GM12878 (cell line): ENCODE results near the gene ACSF3. TPM values are rescaled to one million over a fixed set of nuclear protein-coding genes. Genes with fewer than 3 reads are reported as not detected.

Source experiments
- ATAC-seq: fragments of 200-7000 bp; cut with Tn5 transposase; 3 replicates; pipeline ENCODE4 v1.9.1; 2020; ENCODE audit warnings: mild to moderate bottlenecking, moderate library complexity
- BruUV-seq: library from RNA; stranded (reverse); fragments of 400-500 nt; replicated peaks from 2 replicates; lab custom pipeline; 2021; lab: Mats Ljungman, UMichigan
- CTCF ChIA-PET: fragments of 300-600 bp; sonication (Branson Sonifier 250); formaldehyde crosslinking; extraction: SDS; loops from one replicate; lab custom pipeline; 2021; ENCODE audit warnings: inconsistent platforms; lab: Yijun Ruan, JAX
- POLR2A ChIA-PET: fragments of 350-600 bp; formaldehyde crosslinking; extraction: SDS; loops from one replicate; lab custom pipeline; 2021; ENCODE audit warnings: inconsistent platforms; lab: Charles Lee
- RAD21 ChIA-PET: fragments of 300-600 bp; sonication (Branson Sonifier 250); formaldehyde crosslinking; loops from one replicate; lab custom pipeline; 2023; ENCODE audit warnings: antibody characterized with exemption; ENCODE audit not compliant: unreplicated experiment; lab: Charles Lee
- SMC1A ChIA-PET: fragments of 300-600 bp; sonication (Branson Sonifier 250); formaldehyde crosslinking; loops from one replicate; lab custom pipeline; 2023; ENCODE audit not compliant: unreplicated experiment, uncharacterized antibody; lab: Charles Lee
- DNase-seq: peaks from one replicate; pipeline ENCODE4 v3.0.0-alpha.2; 2011; ENCODE audit warnings: low read depth, low spot score
- FAIRE-seq: peaks from 3 replicates; lab custom pipeline; 2011; peaks lifted over from hg19 to GRCh38; lab: Jason Lieb, UNC
- H2AFZ ChIP-seq: 2 replicates; pipeline ENCODE4 v1.6.0; 2011; ENCODE audit warnings: low read depth, low read length, control low read depth; ENCODE audit not compliant: control insufficient read depth
- H3K27ac ChIP-seq: 2 replicates; pipeline ENCODE4 v1.5.1; 2011; ENCODE audit warnings: control low read depth; ENCODE audit not compliant: control insufficient read depth, insufficient read depth
- H3K27me3 ChIP-seq, 2 experiments: replicated peaks in 1 of 2; 2 replicates each; pipeline versions ENCODE4 v1.6.0 to v1.6.1; 2011; ENCODE audit warnings: low read length in 1 of 2; ENCODE audit not compliant: control insufficient read depth in 2 of 2, insufficient read depth in 2 of 2
- H3K36me3 ChIP-seq, 2 experiments: 2 replicates each; pipeline ENCODE4 v1.5.1; 2011; ENCODE audit warnings: low read length in 1 of 2; ENCODE audit not compliant: control insufficient read depth in 2 of 2, insufficient read depth in 2 of 2
- H3K4me1 ChIP-seq: 2 replicates; pipeline ENCODE4 v1.6.1; 2011; ENCODE audit warnings: mild to moderate bottlenecking, low read length, moderate library complexity, mixed read lengths; ENCODE audit not compliant: control insufficient read depth, insufficient read depth
- H3K4me2 ChIP-seq: 2 replicates; pipeline ENCODE4 v1.6.0; 2011; ENCODE audit warnings: control low read depth; ENCODE audit not compliant: control insufficient read depth, insufficient read depth
- H3K4me3 ChIP-seq: fragments of 200-600 bp; sonication (generic); 2 replicates; pipeline ENCODE4 v1.5.1; 2016
- H3K79me2 ChIP-seq: 2 replicates; pipeline ENCODE4 v1.6.0; 2011; ENCODE audit warnings: low read length; ENCODE audit not compliant: control insufficient read depth, insufficient read depth
- H3K9ac ChIP-seq: 2 replicates; pipeline ENCODE4 v1.8.0; 2011; ENCODE audit warnings: low read length, control low read depth, mixed read lengths; ENCODE audit not compliant: control insufficient read depth, insufficient read depth
- H3K9me3 ChIP-seq: replicated peaks from 3 replicates; pipeline ENCODE4 v1.5.1; 2011; ENCODE audit warnings: mild to moderate bottlenecking, low read length; ENCODE audit not compliant: control insufficient read depth, insufficient read depth
- H4K20me1 ChIP-seq: 2 replicates; pipeline ENCODE4 v1.6.0; 2011; ENCODE audit not compliant: control insufficient read depth, insufficient read depth
- ATF7 ChIP-seq: fragments of 450-650 bp; IDR thresholded peaks from 2 replicates; pipeline ENCODE4 v1.6.1; 2016; ENCODE audit warnings: low read depth, mild to moderate bottlenecking
- CTCF ChIP-seq, 3 experiments: IDR thresholded peaks in 2 of 3; conservative IDR thresholded peaks in 1 of 3; 2 replicates each; pipeline ENCODE4 v1.5.1; 2011; ENCODE audit warnings: low read depth in 3 of 3, low read length in 3 of 3, mild to moderate bottlenecking in 3 of 3, control low read depth in 2 of 3, moderate library complexity in 2 of 3, inconsistent platforms in 1 of 3, mixed read lengths in 1 of 3; ENCODE audit not compliant: control insufficient read depth in 2 of 3, insufficient read depth in 1 of 3; ENCODE audit errors: extremely low read depth in 1 of 3
- EED ChIP-seq: sonication (generic); IDR thresholded peaks from 2 replicates; pipeline ENCODE4 v1.6.1; 2016; ENCODE audit warnings: antibody characterized with exemption, low read depth
- ESRRA ChIP-seq: IDR thresholded peaks from 2 replicates; pipeline ENCODE4 v1.6.1; 2012; ENCODE audit warnings: mild to moderate bottlenecking, low read length, improper control_type of control experiment
- JUNB ChIP-seq: IDR thresholded peaks from 2 replicates; pipeline ENCODE4 v1.6.1; 2016; ENCODE audit warnings: antibody characterized with exemption, mild to moderate bottlenecking
- NRF1 ChIP-seq: conservative IDR thresholded peaks from 2 replicates; pipeline ENCODE4 v1.6.1; 2011; ENCODE audit warnings: mild to moderate bottlenecking, low read depth, low read length, improper control_type of control experiment
- RFX5 ChIP-seq: IDR thresholded peaks from 2 replicates; pipeline ENCODE4 v1.6.1; 2011; ENCODE audit warnings: low read depth, low read length, improper control_type of control experiment
- SMC3 ChIP-seq: IDR thresholded peaks from 2 replicates; pipeline ENCODE4 v1.6.1; 2011; ENCODE audit warnings: low read length, improper control_type of control experiment, borderline replicate concordance
- SP1 ChIP-seq: IDR thresholded peaks from one replicate; pipeline ENCODE4 v1.6.1; 2011; ENCODE audit warnings: low read depth, low read length
- STAT1 ChIP-seq: fragments of 450-650 bp; conservative IDR thresholded peaks from 2 replicates; pipeline ENCODE4 v1.6.1; 2014; ENCODE audit warnings: antibody characterized with exemption, mild to moderate bottlenecking
- WGBS: methylation state at CpG from one replicate; pipeline ENCODE4 v1.1.6; 2016; ENCODE audit warnings: low lambda C conversion rate; ENCODE audit not compliant: insufficient replicate concordance, insufficient coverage; ENCODE audit errors: missing lambda C conversion rate; 5-methylcytosine and 5-hydroxymethylcytosine counted together
- in situ Hi-C: fragments of 300-500 bp; cut with MboI; formaldehyde crosslinking; loops from 9 replicates; pipeline ENCODE4 v1.14.3; 2018; ENCODE audit warnings: mixed read lengths
- intact Hi-C: fragments of 100-400 bp; cut with micrococcal nuclease; formaldehyde crosslinking; loops from one replicate; pipeline ENCODE4 v1.14.2; 2022; ENCODE audit not compliant: unreplicated experiment
- polyA plus RNA-seq, 11 experiments: library from polyadenylated mRNA; depleted of rRNA in 4 of 11; unstranded in 6 of 11; stranded (reverse) in 5 of 11; fragments of >200 nt; fragmentation: Nextera tagmentation in 4 of 11; fragmentation: Illumina TruSeq in 1 of 11; extraction: Ambion mirVana in 4 of 11; extraction: Trizol in 1 of 11; gene quantifications; 1 replicate in 1 of 11; 2 replicates in 10 of 11; pipeline versions ENCODE4 v1.2.1 to v1.2.3, GENCODE V29; 2011 to 2016; ENCODE audit warnings: inconsistent platforms in 2 of 11, missing spikeins in 2 of 11, low read depth in 1 of 11
- total RNA-seq, 4 experiments: library from RNA; depleted of rRNA in 3 of 4; stranded (reverse); fragments of >200 nt in 3 of 4; fragmentation: Illumina TruSeq in 1 of 4; extraction: Trizol in 1 of 4; gene quantifications; 2 replicates each; pipeline versions ENCODE4 v1.2.1 to v1.2.3, GENCODE V29; 2013 to 2021
- TF ChIP-seq, protein P1 (sequence below): fragments of 450-650 bp; conservative IDR thresholded peaks from 2 replicates; pipeline ENCODE4 v1.6.1; 2017; ENCODE audit warnings: mild to moderate bottlenecking, moderate library complexity
- TF ChIP-seq, protein P2 (sequence below): fragments of 450-650 bp; IDR thresholded peaks from 2 replicates; pipeline ENCODE4 v1.6.1; 2017; ENCODE audit warnings: mild to moderate bottlenecking, moderate library complexity
- TF ChIP-seq, protein P3 (sequence below): fragments of 450-650 bp; IDR thresholded peaks from 2 replicates; pipeline ENCODE4 v1.6.1; 2018; ENCODE audit warnings: borderline replicate concordance, mild to moderate bottlenecking; ENCODE audit not compliant: partially characterized antibody

The ACSF3 gene
- total and polyA plus RNA-seq, 10 of the 15 experiments (the other 5 are each of a cell fraction or from before 2014, with no cell fraction given) = 1.0 to 44.4 (median 25.8) TPM

GRCh38 chr16:89052890-89053724 is 40.5 kb upstream of the ACSF3 start:
- Histone ChIP-seq H3K27me3 (no peaks in the 10 kb centered on the region), H3K9ac (no peak overlapping the region), H3K4me1 (no peaks in the 10 kb centered on the region), H2AFZ (no peak overlapping the region), H3K79me2 (no peaks in the 10 kb centered on the region), H3K27ac (no peak overlapping the region), H4K20me1 (no peaks in the 10 kb centered on the region), H3K4me3 (no peak overlapping the region), H3K4me2 (no peak overlapping the region), H3K36me3 (no peaks in the 10 kb centered on the region), H3K9me3 (no peaks in the 10 kb centered on the region)
- POLR2A ChIA-PET = no interaction called here
- intact Hi-C loops (no loop called here), in situ Hi-C loops (no loop called here)
- RAD21 ChIA-PET = no interaction called here
- SMC1A ChIA-PET = no interaction called here
- no peak for FAIRE-seq
- no peak for DNase-seq
- ATAC-seq = no peak
- no TSS peak for BruUV-seq
- CTCF ChIA-PET = no interaction called here
- WGBS = 38% methylated on average over 48 of the region's 48 CpGs
- TF ChIP-seq STAT1 (no peak), JUNB (no peak), EED (no peak), ATF7 (no peak), SP1 (no peak), SMC3 (no peak), NRF1 (no peak), CTCF (IDR thresholded peaks at IDR 0.05 in 2 of 3, conservative IDR thresholded peaks at IDR 0.05 in 1 of 3; ENCODE audit: control insufficient read depth in 2 of 3, extremely low read depth in 1 of 3, insufficient read depth in 1 of 3, low read depth in 3 of 3, low read length in 3 of 3) (no peak), RFX5 (no peak), ESRRA (no peak)
- TF ChIP-seq, protein P1, sequence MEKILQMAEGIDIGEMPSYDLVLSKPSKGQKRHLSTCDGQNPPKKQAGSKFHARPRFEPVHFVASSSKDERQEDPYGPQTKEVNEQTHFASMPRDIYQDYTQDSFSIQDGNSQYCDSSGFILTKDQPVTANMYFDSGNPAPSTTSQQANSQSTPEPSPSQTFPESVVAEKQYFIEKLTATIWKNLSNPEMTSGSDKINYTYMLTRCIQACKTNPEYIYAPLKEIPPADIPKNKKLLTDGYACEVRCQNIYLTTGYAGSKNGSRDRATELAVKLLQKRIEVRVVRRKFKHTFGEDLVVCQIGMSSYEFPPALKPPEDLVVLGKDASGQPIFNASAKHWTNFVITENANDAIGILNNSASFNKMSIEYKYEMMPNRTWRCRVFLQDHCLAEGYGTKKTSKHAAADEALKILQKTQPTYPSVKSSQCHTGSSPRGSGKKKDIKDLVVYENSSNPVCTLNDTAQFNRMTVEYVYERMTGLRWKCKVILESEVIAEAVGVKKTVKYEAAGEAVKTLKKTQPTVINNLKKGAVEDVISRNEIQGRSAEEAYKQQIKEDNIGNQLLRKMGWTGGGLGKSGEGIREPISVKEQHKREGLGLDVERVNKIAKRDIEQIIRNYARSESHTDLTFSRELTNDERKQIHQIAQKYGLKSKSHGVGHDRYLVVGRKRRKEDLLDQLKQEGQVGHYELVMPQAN = no peak
- TF ChIP-seq, protein P2, sequence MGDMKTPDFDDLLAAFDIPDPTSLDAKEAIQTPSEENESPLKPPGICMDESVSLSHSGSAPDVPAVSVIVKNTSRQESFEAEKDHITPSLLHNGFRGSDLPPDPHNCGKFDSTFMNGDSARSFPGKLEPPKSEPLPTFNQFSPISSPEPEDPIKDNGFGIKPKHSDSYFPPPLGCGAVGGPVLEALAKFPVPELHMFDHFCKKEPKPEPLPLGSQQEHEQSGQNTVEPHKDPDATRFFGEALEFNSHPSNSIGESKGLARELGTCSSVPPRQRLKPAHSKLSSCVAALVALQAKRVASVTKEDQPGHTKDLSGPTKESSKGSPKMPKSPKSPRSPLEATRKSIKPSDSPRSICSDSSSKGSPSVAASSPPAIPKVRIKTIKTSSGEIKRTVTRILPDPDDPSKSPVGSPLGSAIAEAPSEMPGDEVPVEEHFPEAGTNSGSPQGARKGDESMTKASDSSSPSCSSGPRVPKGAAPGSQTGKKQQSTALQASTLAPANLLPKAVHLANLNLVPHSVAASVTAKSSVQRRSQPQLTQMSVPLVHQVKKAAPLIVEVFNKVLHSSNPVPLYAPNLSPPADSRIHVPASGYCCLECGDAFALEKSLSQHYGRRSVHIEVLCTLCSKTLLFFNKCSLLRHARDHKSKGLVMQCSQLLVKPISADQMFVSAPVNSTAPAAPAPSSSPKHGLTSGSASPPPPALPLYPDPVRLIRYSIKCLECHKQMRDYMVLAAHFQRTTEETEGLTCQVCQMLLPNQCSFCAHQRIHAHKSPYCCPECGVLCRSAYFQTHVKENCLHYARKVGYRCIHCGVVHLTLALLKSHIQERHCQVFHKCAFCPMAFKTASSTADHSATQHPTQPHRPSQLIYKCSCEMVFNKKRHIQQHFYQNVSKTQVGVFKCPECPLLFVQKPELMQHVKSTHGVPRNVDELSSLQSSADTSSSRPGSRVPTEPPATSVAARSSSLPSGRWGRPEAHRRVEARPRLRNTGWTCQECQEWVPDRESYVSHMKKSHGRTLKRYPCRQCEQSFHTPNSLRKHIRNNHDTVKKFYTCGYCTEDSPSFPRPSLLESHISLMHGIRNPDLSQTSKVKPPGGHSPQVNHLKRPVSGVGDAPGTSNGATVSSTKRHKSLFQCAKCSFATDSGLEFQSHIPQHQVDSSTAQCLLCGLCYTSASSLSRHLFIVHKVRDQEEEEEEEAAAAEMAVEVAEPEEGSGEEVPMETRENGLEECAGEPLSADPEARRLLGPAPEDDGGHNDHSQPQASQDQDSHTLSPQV = no peak
- TF ChIP-seq, protein P3, sequence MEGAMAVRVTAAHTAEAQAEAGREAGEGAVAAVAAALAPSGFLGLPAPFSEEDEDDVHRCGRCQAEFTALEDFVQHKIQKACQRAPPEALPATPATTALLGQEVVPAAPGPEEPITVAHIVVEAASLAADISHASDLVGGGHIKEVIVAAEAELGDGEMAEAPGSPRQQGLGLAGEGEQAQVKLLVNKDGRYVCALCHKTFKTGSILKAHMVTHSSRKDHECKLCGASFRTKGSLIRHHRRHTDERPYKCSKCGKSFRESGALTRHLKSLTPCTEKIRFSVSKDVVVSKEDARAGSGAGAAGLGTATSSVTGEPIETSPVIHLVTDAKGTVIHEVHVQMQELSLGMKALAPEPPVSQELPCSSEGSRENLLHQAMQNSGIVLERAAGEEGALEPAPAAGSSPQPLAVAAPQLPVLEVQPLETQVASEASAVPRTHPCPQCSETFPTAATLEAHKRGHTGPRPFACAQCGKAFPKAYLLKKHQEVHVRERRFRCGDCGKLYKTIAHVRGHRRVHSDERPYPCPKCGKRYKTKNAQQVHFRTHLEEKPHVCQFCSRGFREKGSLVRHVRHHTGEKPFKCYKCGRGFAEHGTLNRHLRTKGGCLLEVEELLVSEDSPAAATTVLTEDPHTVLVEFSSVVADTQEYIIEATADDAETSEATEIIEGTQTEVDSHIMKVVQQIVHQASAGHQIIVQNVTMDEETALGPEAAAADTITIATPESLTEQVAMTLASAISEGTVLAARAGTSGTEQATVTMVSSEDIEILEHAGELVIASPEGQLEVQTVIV = no peak
